HFF-Myc (cell line): ENCODE results near the gene TKTL1.
"Not testable (repeated sequence)": the region's sequence is repeated elsewhere in the genome, so short reads cannot be mapped to it uniquely, and the experiment has no call there.

Experiments used
- DNase-seq: peaks from one replicate; pipeline ENCODE4 v3.0.0-alpha.2; 2011; ENCODE audit warnings: low read depth; ENCODE audit errors: extremely low read depth
- H3K4me3 ChIP-seq: replicated peaks from 2 replicates; pipeline ENCODE4 v1.5.1; 2011; ENCODE audit warnings: low read depth, mild to moderate bottlenecking, control low read depth, low read length
- CTCF ChIP-seq: IDR thresholded peaks from 2 replicates; pipeline ENCODE4 v1.5.1; 2012; ENCODE audit warnings: mild to moderate bottlenecking, low read depth, low read length, control low read depth; ENCODE audit errors: missing control alignments

The TKTL1 gene

GRCh38 chrX:154334496-154334895 lies 38.9 kb downstream of the TKTL1 start:
- H3K4me3 ChIP-seq, result no peak overlapping the region
- TF ChIP-seq CTCF, result no peak
- no peak for DNase-seq

GRCh38 chrX:154341399-154342298 lies 46.1 kb downstream of the TKTL1 start:
- not testable (repeated sequence) for H3K4me3 ChIP-seq, DNase-seq

GRCh38 chrX:154343063-154343462 lies 47.5 kb downstream of the TKTL1 start:
- DNase-seq, H3K4me3 ChIP-seq: not testable (repeated sequence)

GRCh38 chrX:154343620-154344019 lies 48.0 kb downstream of the TKTL1 start:
- not testable (repeated sequence) for H3K4me3 ChIP-seq, DNase-seq

- DNase-seq, result no peak
- H3K4me3 ChIP-seq, result no peak overlapping the region
- TF ChIP-seq CTCF, result no peak
Measured at GRCh38 chrX:154348114-154348531, 52.5 kb downstream of the TKTL1 start.

GRCh38 chrX:154348646-154349358 lies 53.2 kb downstream of the TKTL1 start:
- TF ChIP-seq CTCF, result no peak
- H3K4me3 ChIP-seq, result no peak overlapping the region
- DNase-seq, result no peak

GRCh38 chrX:154349359-154349935 lies 53.9 kb downstream of the TKTL1 start:
- H3K4me3 ChIP-seq, result no peak overlapping the region
- no peak for DNase-seq
- no peak for TF ChIP-seq CTCF

GRCh38 chrX:154349979-154350378 lies 54.4 kb downstream of the TKTL1 start:
- DNase-seq, result no peak
- TF ChIP-seq CTCF, result no peak
- H3K4me3 ChIP-seq, result no peak overlapping the region
